Keratinocyte (primary cell): ENCODE data around the gene FERMT3. TPM values are rescaled to one million over a fixed set of nuclear protein-coding genes. Genes with fewer than 3 reads are reported as not detected.

ENCODE experiments used
- DNase-seq: peaks from one replicate; pipeline ENCODE4 v3.0.0-alpha.2; 2011; ENCODE audit warnings: low read depth, missing footprints, low spot score
- FAIRE-seq: peaks from 2 replicates; lab custom pipeline; 2011; peaks lifted over from hg19 to GRCh38; lab: Jason Lieb, UNC
- H2AFZ ChIP-seq: 2 replicates; pipeline ENCODE4 v1.6.0; 2012; ENCODE audit warnings: low read length, control low read depth, inconsistent platforms; ENCODE audit not compliant: control insufficient read depth
- H3K27ac ChIP-seq: 2 replicates; pipeline ENCODE4 v1.5.1; 2011; ENCODE audit warnings: low read length; ENCODE audit not compliant: control insufficient read depth, insufficient read depth
- H3K27me3 ChIP-seq: 3 replicates; pipeline ENCODE4 v1.6.0; 2011; ENCODE audit warnings: low read length; ENCODE audit not compliant: control insufficient read depth, insufficient read depth; ENCODE audit errors: extremely low read depth
- H3K36me3 ChIP-seq, 2 experiments: 2 replicates in 1 of 2; 3 replicates in 1 of 2; pipeline ENCODE4 v1.5.1; 2011; ENCODE audit warnings: low read length in 2 of 2, mild to moderate bottlenecking in 1 of 2; ENCODE audit not compliant: control insufficient read depth in 2 of 2, insufficient read depth in 2 of 2; ENCODE audit errors: extremely low read depth in 1 of 2
- H3K4me1 ChIP-seq: 3 replicates; pipeline ENCODE4 v1.5.1; 2011; ENCODE audit warnings: low read length; ENCODE audit not compliant: control insufficient read depth, insufficient read depth; ENCODE audit errors: extremely low read depth
- H3K4me2 ChIP-seq: 3 replicates; pipeline ENCODE4 v1.6.0; 2011; ENCODE audit warnings: low read depth, low read length; ENCODE audit not compliant: control insufficient read depth, insufficient read depth; ENCODE audit errors: extremely low read depth
- H3K4me3 ChIP-seq, 3 experiments: fragments of 200-600 bp in 1 of 3; sonication (generic) in 1 of 3; 2 replicates in 2 of 3; 3 replicates in 1 of 3; pipeline ENCODE4 v1.5.1; 2011 to 2016; ENCODE audit warnings: low read length in 3 of 3, mild to moderate bottlenecking in 3 of 3, control low read depth in 2 of 3, inconsistent platforms in 1 of 3, low read depth in 1 of 3, mixed read lengths in 1 of 3, mixed run types in 1 of 3, moderate library complexity in 1 of 3; ENCODE audit not compliant: control insufficient read depth in 2 of 3, insufficient read depth in 2 of 3; ENCODE audit errors: extremely low read depth in 1 of 3
- H3K79me2 ChIP-seq: 2 replicates; pipeline ENCODE4 v1.6.0; 2012; ENCODE audit warnings: low read length; ENCODE audit not compliant: control insufficient read depth, insufficient read depth
- H3K9ac ChIP-seq: 3 replicates; pipeline ENCODE4 v1.6.0; 2011; ENCODE audit warnings: low read length; ENCODE audit not compliant: control insufficient read depth, insufficient read depth; ENCODE audit errors: extremely low read depth
- H3K9me1 ChIP-seq: 3 replicates; pipeline ENCODE4 v1.6.0; 2011; ENCODE audit warnings: low read length; ENCODE audit not compliant: control insufficient read depth, insufficient read depth; ENCODE audit errors: extremely low read depth
- H3K9me3 ChIP-seq: 2 replicates; pipeline ENCODE4 v1.5.1; 2012; ENCODE audit warnings: low read depth, low read length; ENCODE audit not compliant: control insufficient read depth
- H4K20me1 ChIP-seq: 3 replicates; pipeline ENCODE4 v1.6.0; 2011; ENCODE audit warnings: low read length; ENCODE audit not compliant: control insufficient read depth, insufficient read depth; ENCODE audit errors: extremely low read depth
- EZH2 ChIP-seq: IDR thresholded peaks from one replicate; pipeline ENCODE4 v1.6.1; 2012; ENCODE audit warnings: inconsistent platforms, mild to moderate bottlenecking, low read length, moderate library complexity
- dilution Hi-C: fragments of 300-500 bp; cut with MboI; formaldehyde crosslinking; loops from one replicate; pipeline ENCODE4 v1.7.0; 2020; ENCODE audit warnings: low sequenced_read_pairs; ENCODE audit not compliant: extremely low pct_ligation_motif_present
- polyA plus RNA-seq, 5 experiments: library from polyadenylated mRNA; depleted of rRNA in 3 of 5; stranded (reverse) in 3 of 5; stranded (forward) in 1 of 5; unstranded in 1 of 5; fragments of >200 nt; gene quantifications; 1 replicate in 1 of 5; 2 replicates in 3 of 5; 3 replicates in 1 of 5; pipeline versions ENCODE4 v1.2.1 to v1.2.3, GENCODE V29; 2011 to 2012; ENCODE audit warnings: missing spikeins in 2 of 5, low read depth in 1 of 5, low replicate concordance in 1 of 5
- TF ChIP-seq, protein P1 (sequence below), 3 experiments: IDR thresholded peaks in 1 of 3; conservative IDR thresholded peaks in 1 of 3; optimal IDR thresholded peaks in 1 of 3; 2 replicates in 2 of 3; 3 replicates in 1 of 3; pipeline versions ENCODE3 to v1.5.1; 2011; ENCODE audit warnings: low read length in 3 of 3, mild to moderate bottlenecking in 3 of 3, moderate library complexity in 2 of 3, control low read depth in 1 of 3, inconsistent platforms in 1 of 3; ENCODE audit not compliant: insufficient read depth in 2 of 3; ENCODE audit errors: extremely low read depth in 1 of 3

The FERMT3 gene
- polyA plus RNA-seq, 1 donor (not counting 4 experiments of a cell fraction or from before 2014, with no cell fraction given) = 0.98 TPM

DNA sequence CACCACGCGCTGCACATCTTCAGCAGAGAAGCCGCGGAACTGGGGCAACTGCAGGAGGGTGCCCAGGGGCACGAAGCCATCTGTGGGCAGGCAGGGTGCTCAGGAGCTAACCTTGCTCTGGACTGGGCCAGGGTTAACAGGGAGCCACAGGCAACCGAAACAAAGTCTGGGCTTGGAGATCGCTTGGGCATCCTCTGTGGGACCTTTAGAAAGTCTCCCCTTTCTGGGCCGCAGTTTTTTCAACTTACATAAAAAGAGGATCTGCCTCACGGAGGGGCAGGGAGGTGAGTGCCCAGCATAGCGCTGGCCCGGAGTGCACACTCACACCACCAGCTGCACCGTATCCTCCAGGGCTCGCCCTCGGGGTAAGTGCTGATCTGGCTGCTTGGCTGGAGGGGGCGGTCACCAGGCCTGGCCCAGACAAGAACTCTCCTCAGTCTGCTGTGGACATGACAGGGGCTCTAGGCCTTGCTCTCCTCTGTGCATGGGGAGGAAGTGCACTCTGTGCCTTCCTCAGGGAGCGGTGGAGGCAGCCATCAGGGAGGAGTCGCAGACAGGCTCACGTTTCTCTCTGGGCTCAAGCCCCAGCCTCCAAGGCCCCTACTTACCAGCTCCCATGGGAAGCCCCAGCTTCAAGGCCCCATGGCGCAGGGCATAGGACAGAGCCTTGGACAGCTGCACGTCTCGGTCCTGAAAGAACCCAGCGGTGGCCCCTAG is 18.5 kb downstream of the FERMT3 start:
- TF ChIP-seq EZH2 = no peak
- TF ChIP-seq, protein P1, sequence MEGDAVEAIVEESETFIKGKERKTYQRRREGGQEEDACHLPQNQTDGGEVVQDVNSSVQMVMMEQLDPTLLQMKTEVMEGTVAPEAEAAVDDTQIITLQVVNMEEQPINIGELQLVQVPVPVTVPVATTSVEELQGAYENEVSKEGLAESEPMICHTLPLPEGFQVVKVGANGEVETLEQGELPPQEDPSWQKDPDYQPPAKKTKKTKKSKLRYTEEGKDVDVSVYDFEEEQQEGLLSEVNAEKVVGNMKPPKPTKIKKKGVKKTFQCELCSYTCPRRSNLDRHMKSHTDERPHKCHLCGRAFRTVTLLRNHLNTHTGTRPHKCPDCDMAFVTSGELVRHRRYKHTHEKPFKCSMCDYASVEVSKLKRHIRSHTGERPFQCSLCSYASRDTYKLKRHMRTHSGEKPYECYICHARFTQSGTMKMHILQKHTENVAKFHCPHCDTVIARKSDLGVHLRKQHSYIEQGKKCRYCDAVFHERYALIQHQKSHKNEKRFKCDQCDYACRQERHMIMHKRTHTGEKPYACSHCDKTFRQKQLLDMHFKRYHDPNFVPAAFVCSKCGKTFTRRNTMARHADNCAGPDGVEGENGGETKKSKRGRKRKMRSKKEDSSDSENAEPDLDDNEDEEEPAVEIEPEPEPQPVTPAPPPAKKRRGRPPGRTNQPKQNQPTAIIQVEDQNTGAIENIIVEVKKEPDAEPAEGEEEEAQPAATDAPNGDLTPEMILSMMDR (optimal IDR thresholded peaks at IDR 0.05 in 1 of 3, IDR thresholded peaks at IDR 0.05 in 1 of 3, conservative IDR thresholded peaks at IDR 0.05 in 1 of 3; ENCODE audit: extremely low read depth in 1 of 3, insufficient read depth in 2 of 3, low read length in 3 of 3) = no peak
- Histone ChIP-seq H3K27me3 (no peaks in the 10 kb centered on the region), H2AFZ (no peak overlapping the region), H3K4me3 (peak overlapping the region; percentile 83 to 89 (median 88)), H3K4me2 (peak overlapping the region; percentile 95), H3K4me1 (peaks cover 35% of the 10 kb centered on the region), H3K9me1 (no peaks in the 10 kb centered on the region), H3K79me2 (peaks cover 18% of the 10 kb centered on the region), H3K36me3 (peaks cover 5% of the 10 kb centered on the region in 2 experiments), H3K9me3 (no peaks in the 10 kb centered on the region), H3K9ac (peak overlapping the region; percentile 85), H3K27ac (no peak overlapping the region), H4K20me1 (no peaks in the 10 kb centered on the region)
- DNase-seq = no peak
- dilution Hi-C loops = no loop called here
- FAIRE-seq = no peak

DNA sequence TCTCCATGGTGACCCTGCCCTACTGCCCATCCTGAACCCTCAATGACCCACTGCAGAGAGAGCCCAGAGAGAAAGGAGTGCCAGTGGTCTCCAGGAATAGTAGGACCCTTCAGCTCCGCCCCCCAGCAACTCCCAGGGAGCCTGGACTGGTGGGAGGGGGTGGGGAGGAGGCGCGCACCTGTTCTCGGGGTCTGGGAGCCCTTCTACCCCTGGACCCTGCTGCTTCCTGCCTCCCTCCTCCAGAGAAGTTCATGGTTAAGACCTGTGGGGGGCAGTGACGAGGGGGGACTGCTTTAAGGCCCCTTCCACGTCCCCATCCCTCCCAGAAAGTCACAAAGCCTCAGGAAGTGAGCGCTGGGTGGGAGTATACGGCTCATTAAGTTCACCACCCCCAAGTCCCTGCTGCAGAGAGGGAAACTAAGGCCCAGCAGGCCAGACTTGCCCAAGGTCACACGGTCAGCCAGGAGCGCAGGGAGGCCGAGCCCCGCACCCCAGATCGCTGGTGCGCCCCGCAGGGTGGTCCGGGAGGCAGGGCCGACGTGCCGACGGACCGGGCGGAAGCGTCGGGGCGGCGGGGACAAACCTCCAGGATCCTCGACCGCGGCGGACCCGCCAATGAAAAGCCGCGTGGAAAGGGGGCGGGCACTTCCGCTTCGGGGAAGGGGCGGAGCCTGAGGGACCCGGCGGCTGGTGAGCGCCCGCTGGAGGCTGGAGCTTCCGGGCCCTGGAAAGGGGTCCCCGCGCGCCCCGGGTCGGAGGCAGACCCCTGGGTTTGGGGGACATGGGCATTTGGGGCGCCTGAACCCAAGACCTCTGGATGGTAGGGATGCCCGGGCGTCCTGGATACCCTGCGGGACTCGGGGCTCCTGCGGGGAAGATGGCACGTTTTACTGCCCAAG is 19.3 kb downstream of the FERMT3 start, which contains the start of the genes NUDT22 and TRPT1:
Gene NUDT22, plus strand, starts transcription at position 667 of the 899 bp plus-strand sequence. CDS start 379 bp downstream, outside the sequence.
Gene TRPT1, minus strand, starts transcription at position 579 of the 899 bp plus-strand sequence. Its CDS starts 326 bp downstream, at position 253.
- H3K36me3 ChIP-seq = peaks cover 5% of the 10 kb centered on the region in 2 experiments
- H3K9me3 ChIP-seq = no peaks in the 10 kb centered on the region
- no peaks in the 10 kb centered on the region for H4K20me1 ChIP-seq
- peaks cover 38% of the 10 kb centered on the region for H3K4me1 ChIP-seq
- H3K27ac ChIP-seq = peak within 1 kb of the TSS; percentile 58
- no peak for FAIRE-seq
- TF ChIP-seq EZH2 = no peak
- TF ChIP-seq, protein P1 (optimal IDR thresholded peaks at IDR 0.05 in 1 of 3, IDR thresholded peaks at IDR 0.05 in 1 of 3, conservative IDR thresholded peaks at IDR 0.05 in 1 of 3; ENCODE audit: extremely low read depth in 1 of 3, insufficient read depth in 2 of 3, low read length in 3 of 3) = peak; percentile 15 to 40 (median 37)
- dilution Hi-C loops = no loop called here
- H3K9ac ChIP-seq = peak within 1 kb of the TSS; percentile 85
- no peaks in the 10 kb centered on the region for H3K27me3 ChIP-seq
- H3K4me3 ChIP-seq = peak within 1 kb of the TSS; percentile 83 to 89 (median 88)
- H2AFZ ChIP-seq = peak within 1 kb of the TSS; percentile 71
- no peak for DNase-seq
- no peaks in the 10 kb centered on the region for H3K9me1 ChIP-seq
- H3K79me2 ChIP-seq = peaks cover 18% of the 10 kb centered on the region
- peak within 1 kb of the TSS; percentile 95 for H3K4me2 ChIP-seq
